ENCODE data around the gene MAPK10. TPM values are rescaled to one million over a fixed set of nuclear protein-coding genes. Genes with fewer than 3 reads are reported as not detected.

Gene MAPK10
- total RNA-seq, 1 donor from 2014 or later, result 2.0 TPM

DNA sequence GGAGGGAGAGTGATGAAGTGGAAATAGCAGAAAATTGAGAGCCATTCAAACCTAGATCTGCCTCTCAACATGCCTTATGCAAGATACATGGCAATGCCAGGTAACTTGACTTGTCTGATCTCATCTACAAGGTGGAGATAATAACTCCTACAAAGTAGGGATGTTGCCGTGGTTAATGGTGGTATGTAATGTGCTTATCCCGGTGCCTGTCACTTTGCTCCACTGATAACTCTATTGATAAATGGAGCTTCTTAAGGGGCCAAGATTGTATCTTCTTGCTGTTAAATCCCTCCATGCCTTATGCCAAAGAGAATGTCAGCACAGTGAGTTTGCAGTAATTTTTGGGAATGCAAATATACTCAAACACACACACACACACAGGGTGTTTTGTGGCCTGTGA is 355.8 kb downstream of the MAPK10 start:
- H3K27me3 Mint-ChIP-seq (ENCODE audit: unreplicated experiment), result no peaks in the 10 kb centered on the region

GRCh38 chr4:86001591-86001990 is 358.3 kb downstream of the MAPK10 start:
- H3K4me3 Mint-ChIP-seq (ENCODE audit: unreplicated experiment), result no peak overlapping the region
- H3K4me1 Mint-ChIP-seq (ENCODE audit: unreplicated experiment), result no peaks in the 10 kb centered on the region
- H3K27ac Mint-ChIP-seq (ENCODE audit: unreplicated experiment), result no peak overlapping the region
- H3K27me3 Mint-ChIP-seq (ENCODE audit: unreplicated experiment), result no peaks in the 10 kb centered on the region
- H3K36me3 Mint-ChIP-seq (ENCODE audit: low read depth, unreplicated experiment), result no peaks in the 10 kb centered on the region
- TF ChIP-seq, protein P1, sequence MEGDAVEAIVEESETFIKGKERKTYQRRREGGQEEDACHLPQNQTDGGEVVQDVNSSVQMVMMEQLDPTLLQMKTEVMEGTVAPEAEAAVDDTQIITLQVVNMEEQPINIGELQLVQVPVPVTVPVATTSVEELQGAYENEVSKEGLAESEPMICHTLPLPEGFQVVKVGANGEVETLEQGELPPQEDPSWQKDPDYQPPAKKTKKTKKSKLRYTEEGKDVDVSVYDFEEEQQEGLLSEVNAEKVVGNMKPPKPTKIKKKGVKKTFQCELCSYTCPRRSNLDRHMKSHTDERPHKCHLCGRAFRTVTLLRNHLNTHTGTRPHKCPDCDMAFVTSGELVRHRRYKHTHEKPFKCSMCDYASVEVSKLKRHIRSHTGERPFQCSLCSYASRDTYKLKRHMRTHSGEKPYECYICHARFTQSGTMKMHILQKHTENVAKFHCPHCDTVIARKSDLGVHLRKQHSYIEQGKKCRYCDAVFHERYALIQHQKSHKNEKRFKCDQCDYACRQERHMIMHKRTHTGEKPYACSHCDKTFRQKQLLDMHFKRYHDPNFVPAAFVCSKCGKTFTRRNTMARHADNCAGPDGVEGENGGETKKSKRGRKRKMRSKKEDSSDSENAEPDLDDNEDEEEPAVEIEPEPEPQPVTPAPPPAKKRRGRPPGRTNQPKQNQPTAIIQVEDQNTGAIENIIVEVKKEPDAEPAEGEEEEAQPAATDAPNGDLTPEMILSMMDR (IDR thresholded peaks at IDR 0.05; ENCODE audit: unreplicated experiment), result no peak
- no peaks in the 10 kb centered on the region for H3K9me3 Mint-ChIP-seq (ENCODE audit: unreplicated experiment)
- no peak for DNase-seq (ENCODE audit: low spot score)

More for the DNA sequence above, 355.8 kb downstream of the MAPK10 start:
- no peak overlapping the region for H3K27ac Mint-ChIP-seq (ENCODE audit: unreplicated experiment)
- no peak for DNase-seq (ENCODE audit: low spot score)
- no peak overlapping the region for H3K4me3 Mint-ChIP-seq (ENCODE audit: unreplicated experiment)
- TF ChIP-seq, protein P1 (IDR thresholded peaks at IDR 0.05; ENCODE audit: unreplicated experiment), result no peak
- no peaks in the 10 kb centered on the region for H3K36me3 Mint-ChIP-seq (ENCODE audit: low read depth, unreplicated experiment)
- no peaks in the 10 kb centered on the region for H3K9me3 Mint-ChIP-seq (ENCODE audit: unreplicated experiment)
- H3K4me1 Mint-ChIP-seq (ENCODE audit: unreplicated experiment), result no peaks in the 10 kb centered on the region

DNA sequence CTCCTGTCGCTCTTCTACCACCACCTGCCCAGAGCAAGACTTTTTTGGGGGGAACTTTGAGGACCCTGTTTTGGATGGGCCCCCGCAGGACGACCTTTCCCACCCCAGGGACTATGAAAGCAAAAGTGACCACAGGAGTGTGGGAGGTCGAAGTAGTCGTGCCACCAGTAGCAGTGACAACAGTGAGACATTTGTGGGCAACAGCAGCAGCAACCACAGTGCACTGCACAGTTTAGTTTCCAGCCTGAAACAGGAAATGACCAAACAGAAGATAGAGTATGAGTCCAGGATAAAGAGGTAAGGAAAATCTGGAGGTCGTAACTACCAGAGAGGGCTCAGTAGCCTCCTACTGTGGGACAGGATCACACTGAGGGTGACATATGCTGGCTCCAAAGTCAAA is 364.5 kb downstream of the MAPK10 start:
- H3K36me3 Mint-ChIP-seq (ENCODE audit: low read depth, unreplicated experiment), result no peaks in the 10 kb centered on the region
- DNase-seq (ENCODE audit: low spot score), result no peak
- H3K4me3 Mint-ChIP-seq (ENCODE audit: unreplicated experiment), result no peak overlapping the region
- TF ChIP-seq, protein P1 (IDR thresholded peaks at IDR 0.05; ENCODE audit: unreplicated experiment), result no peak
- H3K27ac Mint-ChIP-seq (ENCODE audit: unreplicated experiment), result no peak overlapping the region
- H3K27me3 Mint-ChIP-seq (ENCODE audit: unreplicated experiment), result no peaks in the 10 kb centered on the region
- peaks cover 2% of the 10 kb centered on the region for H3K4me1 Mint-ChIP-seq (ENCODE audit: unreplicated experiment)
- no peaks in the 10 kb centered on the region for H3K9me3 Mint-ChIP-seq (ENCODE audit: unreplicated experiment)

- H3K27me3 Mint-ChIP-seq (ENCODE audit: unreplicated experiment), result no peaks in the 10 kb centered on the region
- H3K4me3 Mint-ChIP-seq (ENCODE audit: unreplicated experiment), result no peak overlapping the region
- DNase-seq (ENCODE audit: low spot score), result no peak
- no peaks in the 10 kb centered on the region for H3K9me3 Mint-ChIP-seq (ENCODE audit: unreplicated experiment)
- peaks cover 2% of the 10 kb centered on the region for H3K4me1 Mint-ChIP-seq (ENCODE audit: unreplicated experiment)
- no peak overlapping the region for H3K27ac Mint-ChIP-seq (ENCODE audit: unreplicated experiment)
- TF ChIP-seq, protein P1 (IDR thresholded peaks at IDR 0.05; ENCODE audit: unreplicated experiment), result no peak
- no peaks in the 10 kb centered on the region for H3K36me3 Mint-ChIP-seq (ENCODE audit: low read depth, unreplicated experiment)
Measured at GRCh38 chr4:85994576-85994975, 365.3 kb downstream of the MAPK10 start.

DNA sequence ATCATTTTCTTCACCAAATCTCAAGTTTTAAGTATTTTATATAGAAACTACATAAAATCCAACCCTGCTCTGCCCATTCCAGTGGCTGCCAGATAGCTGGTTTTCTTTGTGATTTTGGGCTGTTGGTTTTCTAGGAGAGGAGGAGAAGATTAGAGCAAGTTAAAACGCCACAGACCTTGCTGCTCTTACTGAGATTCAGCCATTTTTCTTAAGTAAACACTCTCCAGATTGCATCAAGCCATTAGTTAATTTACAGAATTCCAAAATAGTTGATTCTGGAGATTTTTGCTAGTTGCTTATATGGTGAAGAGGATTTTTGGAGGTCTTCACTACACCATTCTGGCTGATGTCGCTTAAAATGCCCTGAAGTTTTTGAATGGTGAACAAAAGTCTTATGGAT is 366.2 kb downstream of the MAPK10 start:
- TF ChIP-seq, protein P1 (IDR thresholded peaks at IDR 0.05; ENCODE audit: unreplicated experiment), result no peak
- Mint-ChIP-seq H3K27me3 (ENCODE audit: unreplicated experiment) (no peaks in the 10 kb centered on the region), H3K27ac (ENCODE audit: unreplicated experiment) (no peak overlapping the region), H3K4me3 (ENCODE audit: unreplicated experiment) (no peak overlapping the region), H3K9me3 (ENCODE audit: unreplicated experiment) (no peaks in the 10 kb centered on the region), H3K4me1 (ENCODE audit: unreplicated experiment) (peaks cover 2% of the 10 kb centered on the region), H3K36me3 (ENCODE audit: low read depth, unreplicated experiment) (no peaks in the 10 kb centered on the region)
- no peak for DNase-seq (ENCODE audit: low spot score)
